Testis (tissue), 3 donors: Measurements from ENCODE around the gene GNA12. TPM values are rescaled to one million over a fixed set of nuclear protein-coding genes. Genes with fewer than 3 reads are reported as not detected.
A peak's percentile ranks its signal among the peaks of the same experiment; 100 is the strongest.

ENCODE experiments used
- DNase-seq: peaks from one replicate; pipeline ENCODE4 v3.0.0-alpha.2; 2019
- H3K27ac ChIP-seq, 2 donors: fragments of 200-600 bp; sonication (generic); one replicate each; pipeline ENCODE4 v1.5.1; 2019
- H3K27me3 ChIP-seq: fragments of 200-600 bp; sonication (generic); one replicate; pipeline ENCODE4 v1.5.1; 2019
- H3K36me3 ChIP-seq: fragments of 200-600 bp; sonication (generic); one replicate; pipeline ENCODE4 v1.5.1; 2017; ENCODE audit warnings: low read depth; ENCODE audit errors: missing control alignments
- H3K4me1 ChIP-seq: fragments of 200-600 bp; sonication (generic); one replicate; pipeline ENCODE4 v1.5.1; 2019
- H3K4me3 ChIP-seq, 2 donors: fragments of 200-600 bp; sonication (generic); one replicate each; pipeline ENCODE4 v1.5.1; 2017 to 2019
- H3K9me3 ChIP-seq: fragments of 200-600 bp; sonication (generic); one replicate; pipeline ENCODE4 v1.5.1; 2017
- POLR2A ChIP-seq: fragments of 450-650 bp; IDR thresholded peaks from one replicate; pipeline ENCODE4 v1.6.1; 2017; ENCODE audit warnings: antibody characterized with exemption, mild to moderate bottlenecking, moderate library complexity
- WGBS, 2 donors: methylation state at CpG; one replicate each; pipeline ENCODE4 v1.1.5; 2018; 5-methylcytosine and 5-hydroxymethylcytosine counted together
- intact Hi-C: fragments of 100-400 bp; cut with DNase I; formaldehyde crosslinking; loops from one replicate; pipeline ENCODE4 v1.15.1; 2023; ENCODE audit warnings: low total_unique reads
- polyA plus RNA-seq: library from polyadenylated mRNA; stranded (reverse); fragments of 350-450 nt; fragmentation: Illumina TruSeq; extraction: RNeasy Lipid Tissue Mini Kit (QIAGEN cat#74804); gene quantifications from one replicate; pipeline ENCODE4 v1.2.3, GENCODE V29; 2014; ENCODE audit warnings: low read depth, low replicate concordance; ENCODE audit not compliant: insufficient read depth
- total RNA-seq, 2 donors: library from RNA; depleted of rRNA; stranded (reverse); fragments of >200 nt; gene quantifications; one replicate each; pipeline ENCODE4 v1.2.3, GENCODE V29; 2016
- TF ChIP-seq, protein P1 (sequence below), 3 experiments: fragments of 450-650 bp in 2 of 3; fragments of 200-600 bp in 1 of 3; sonication (generic) in 1 of 3; IDR thresholded peaks; one replicate each; pipeline ENCODE4 v1.5.1; 2016 to 2019; ENCODE audit warnings: antibody characterized with exemption in 3 of 3, mild to moderate bottlenecking in 2 of 3, moderate library complexity in 1 of 3

The GNA12 gene
- total and polyA plus RNA-seq, 3 donors from 2014 or later: 50.0 to 69.6 (median 53.2) TPM

DNA sequence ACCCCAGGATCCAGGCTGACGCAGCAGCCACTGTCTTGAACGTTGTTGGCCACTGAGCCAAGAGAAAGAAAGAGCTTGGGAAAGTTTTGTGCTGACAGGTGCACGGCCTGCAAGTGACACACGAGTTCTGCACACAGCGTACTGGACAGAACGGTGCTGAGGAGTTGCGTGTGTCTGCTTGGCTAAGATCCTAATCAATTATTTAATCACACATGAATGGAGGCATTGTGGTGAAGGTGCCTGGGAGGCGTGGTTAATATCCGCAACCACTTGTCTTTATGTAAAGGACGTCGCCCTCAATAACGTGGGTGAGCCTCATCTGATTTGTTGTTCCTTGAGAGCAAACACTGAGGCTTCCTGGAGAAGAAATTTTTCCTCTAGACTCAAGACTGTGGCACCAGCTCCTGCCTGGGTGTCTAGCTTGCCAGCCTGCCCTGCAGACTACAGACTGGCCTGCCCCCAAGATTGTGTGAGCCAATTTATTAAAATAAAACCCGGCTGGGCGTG lies 16.6 kb upstream of the GNA12 start:
- intact Hi-C loops: loop anchor here (5.0 kb wide), 1 partner anchor 53 kb away; no protein-coding TSS in a partner anchor
- Histone ChIP-seq H3K27ac (peak overlapping the region; percentile 15 to 29), H3K4me1 (peaks cover 23% of the 10 kb centered on the region), H3K36me3 (no peaks in the 10 kb centered on the region), H3K4me3 (no peak overlapping the region), H3K9me3 (no peaks in the 10 kb centered on the region), H3K27me3 (no peaks in the 10 kb centered on the region)
- 65 to 89% methylated on average over 14 of the region's 14 CpGs for WGBS, 2 donors
- peak; percentile 60 for DNase-seq
- TF ChIP-seq, protein P1, sequence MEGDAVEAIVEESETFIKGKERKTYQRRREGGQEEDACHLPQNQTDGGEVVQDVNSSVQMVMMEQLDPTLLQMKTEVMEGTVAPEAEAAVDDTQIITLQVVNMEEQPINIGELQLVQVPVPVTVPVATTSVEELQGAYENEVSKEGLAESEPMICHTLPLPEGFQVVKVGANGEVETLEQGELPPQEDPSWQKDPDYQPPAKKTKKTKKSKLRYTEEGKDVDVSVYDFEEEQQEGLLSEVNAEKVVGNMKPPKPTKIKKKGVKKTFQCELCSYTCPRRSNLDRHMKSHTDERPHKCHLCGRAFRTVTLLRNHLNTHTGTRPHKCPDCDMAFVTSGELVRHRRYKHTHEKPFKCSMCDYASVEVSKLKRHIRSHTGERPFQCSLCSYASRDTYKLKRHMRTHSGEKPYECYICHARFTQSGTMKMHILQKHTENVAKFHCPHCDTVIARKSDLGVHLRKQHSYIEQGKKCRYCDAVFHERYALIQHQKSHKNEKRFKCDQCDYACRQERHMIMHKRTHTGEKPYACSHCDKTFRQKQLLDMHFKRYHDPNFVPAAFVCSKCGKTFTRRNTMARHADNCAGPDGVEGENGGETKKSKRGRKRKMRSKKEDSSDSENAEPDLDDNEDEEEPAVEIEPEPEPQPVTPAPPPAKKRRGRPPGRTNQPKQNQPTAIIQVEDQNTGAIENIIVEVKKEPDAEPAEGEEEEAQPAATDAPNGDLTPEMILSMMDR (IDR thresholded peaks at IDR 0.05): no peak
- TF ChIP-seq POLR2A: no peak

DNA sequence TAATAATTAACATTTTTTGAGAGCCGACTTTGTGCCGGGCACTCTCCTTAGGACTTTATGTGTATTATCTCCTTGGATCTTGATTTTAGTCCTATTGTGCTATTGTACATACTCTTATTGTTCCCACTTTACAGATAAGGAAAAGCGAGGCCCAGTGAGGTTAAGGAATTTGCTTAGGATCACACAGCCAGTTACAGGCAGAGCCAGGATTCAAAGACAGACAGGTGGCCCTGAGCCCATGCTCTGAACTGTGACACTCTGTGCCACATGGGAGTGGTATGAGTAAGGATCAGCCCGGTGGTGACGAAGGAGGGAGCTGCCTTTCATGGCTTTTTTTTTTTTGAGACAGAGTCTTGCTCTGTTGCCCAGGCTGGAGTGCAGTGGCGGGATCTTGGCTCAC lies 15.8 kb upstream of the GNA12 start:
- H3K27me3 ChIP-seq: no peaks in the 10 kb centered on the region
- TF ChIP-seq, protein P1 (IDR thresholded peaks at IDR 0.05): no peak
- no peak for TF ChIP-seq POLR2A
- peak overlapping the region; percentile 15 to 29 for H3K27ac ChIP-seq
- WGBS, 2 donors: 70 to 84% methylated on average over 6 of the region's 6 CpGs
- H3K4me3 ChIP-seq: no peak overlapping the region
- H3K9me3 ChIP-seq: no peaks in the 10 kb centered on the region
- DNase-seq: no peak
- intact Hi-C loops: loop anchor here (5.0 kb wide), 1 partner anchor 53 kb away; no protein-coding TSS in a partner anchor
- no peaks in the 10 kb centered on the region for H3K36me3 ChIP-seq
- peaks cover 23% of the 10 kb centered on the region for H3K4me1 ChIP-seq

DNA sequence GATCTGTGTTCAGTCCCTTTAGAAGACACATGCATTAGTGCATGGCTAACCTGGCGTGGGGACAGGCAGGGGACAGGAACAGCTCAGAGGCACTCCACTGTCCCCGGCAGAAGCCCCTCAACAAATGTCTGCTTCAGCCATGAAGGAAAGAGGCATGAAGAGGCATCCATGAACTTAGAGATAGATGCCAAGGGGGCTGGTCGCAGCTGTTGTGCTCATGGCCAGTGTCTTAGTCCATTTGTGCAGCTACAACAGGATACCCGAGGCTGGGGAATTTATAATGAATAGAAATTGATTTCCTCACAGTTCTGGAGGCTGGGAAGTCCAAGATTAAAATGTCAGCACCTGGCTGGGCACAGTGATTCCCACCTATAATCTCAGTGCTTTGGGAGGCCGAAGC lies 14.5 kb upstream of the GNA12 start:
- H3K9me3 ChIP-seq: no peaks in the 10 kb centered on the region
- 93 to 98% methylated on average over 5 of the region's 5 CpGs for WGBS, 2 donors
- no peaks in the 10 kb centered on the region for H3K36me3 ChIP-seq
- H3K4me1 ChIP-seq: peaks cover 12% of the 10 kb centered on the region
- H3K27ac ChIP-seq: no peak overlapping the region
- no peaks in the 10 kb centered on the region for H3K27me3 ChIP-seq
- intact Hi-C loops: no loop called here
- TF ChIP-seq, protein P1 (IDR thresholded peaks at IDR 0.05): no peak
- no peak for TF ChIP-seq POLR2A
- no peak overlapping the region for H3K4me3 ChIP-seq
- DNase-seq: no peak

DNA sequence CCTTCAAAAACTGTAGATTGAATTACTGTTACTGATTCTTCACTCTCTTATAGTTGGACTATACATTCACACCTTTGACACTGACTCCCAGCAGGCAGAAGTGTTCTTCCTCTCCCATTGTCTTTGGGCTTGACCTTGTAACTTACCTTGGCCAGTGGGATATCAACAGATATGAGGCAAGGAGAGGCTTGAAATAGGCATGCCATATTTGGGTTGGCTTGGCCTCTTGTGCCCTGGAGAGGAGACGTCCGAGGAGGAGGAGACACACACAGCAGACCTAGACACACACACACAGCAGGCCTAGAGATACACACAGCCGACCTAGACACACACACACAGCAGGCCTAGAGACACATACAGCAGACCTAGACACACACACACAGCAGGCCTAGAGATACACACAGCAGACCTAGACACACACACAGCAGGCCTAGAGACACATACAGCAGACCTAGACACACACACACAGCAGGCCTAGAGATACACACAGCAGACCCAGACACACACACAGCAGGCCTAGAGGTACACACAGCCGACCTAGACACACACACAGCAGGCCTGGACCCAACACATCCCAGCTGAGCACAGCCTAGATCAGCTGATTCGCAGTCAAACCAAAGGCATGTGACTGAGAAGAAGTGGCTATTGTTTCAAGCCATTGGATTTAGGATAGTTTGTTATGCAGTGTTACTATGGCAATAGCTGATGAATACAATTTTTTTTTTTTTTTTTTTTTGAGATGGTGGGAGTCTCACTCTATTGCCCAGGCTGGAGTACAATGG lies 12.5 kb upstream of the GNA12 start:
- H3K27ac ChIP-seq: no peak overlapping the region
- 68 to 75% methylated on average over 3 to 5 of the region's 5 CpGs for WGBS, 2 donors
- no peak for DNase-seq
- no peak overlapping the region for H3K4me3 ChIP-seq
- no peak for TF ChIP-seq POLR2A
- TF ChIP-seq, protein P1 (IDR thresholded peaks at IDR 0.05): no peak
- H3K9me3 ChIP-seq: no peaks in the 10 kb centered on the region
- H3K4me1 ChIP-seq: no peaks in the 10 kb centered on the region
- no peaks in the 10 kb centered on the region for H3K27me3 ChIP-seq
- H3K36me3 ChIP-seq: no peaks in the 10 kb centered on the region
- intact Hi-C loops: no loop called here
